Measurements from ENCODE around the gene GABRR2. TPM values are rescaled to one million over a fixed set of nuclear protein-coding genes. Genes with fewer than 3 reads are reported as not detected.

Gene GABRR2
- total RNA-seq, 4 donors from 2014 or later: 0.26 to 1.7 (median 0.95) TPM; not detected in 1

GRCh38 chr6:89328976-89329375 is 13.9 kb upstream of the GABRR2 start:
- Histone ChIP-seq H3K4me1 (no peaks in the 10 kb centered on the region), H3K36me3 (no peaks in the 10 kb centered on the region), H3K27me3 (no peaks in the 10 kb centered on the region), H3K27ac (no peak overlapping the region), H3K4me3 (no peak overlapping the region), H3K9me3 (no peaks in the 10 kb centered on the region)
- TF ChIP-seq CTCF (IDR thresholded peaks at IDR 0.05): no peak
- no peak for TF ChIP-seq POLR2A (IDR thresholded peaks at IDR 0.05)
- no peak for DNase-seq
- intact Hi-C loops (cut with DNase I; ENCODE audit: low total_unique reads): no loop called here

GRCh38 chr6:89324304-89324703 is 9.2 kb upstream of the GABRR2 start:
- H3K27ac ChIP-seq: no peak overlapping the region
- no peak for DNase-seq
- no peak overlapping the region for H3K4me3 ChIP-seq
- H3K27me3 ChIP-seq: no peaks in the 10 kb centered on the region
- no peak for TF ChIP-seq CTCF (IDR thresholded peaks at IDR 0.05)
- no peak for TF ChIP-seq POLR2A (IDR thresholded peaks at IDR 0.05)
- H3K36me3 ChIP-seq: no peaks in the 10 kb centered on the region
- H3K4me1 ChIP-seq: no peaks in the 10 kb centered on the region
- intact Hi-C loops (cut with DNase I; ENCODE audit: low total_unique reads): no loop called here
- no peaks in the 10 kb centered on the region for H3K9me3 ChIP-seq

- Histone ChIP-seq H3K36me3 (no peaks in the 10 kb centered on the region), H3K27ac (no peak overlapping the region), H3K4me1 (no peaks in the 10 kb centered on the region), H3K9me3 (no peaks in the 10 kb centered on the region), H3K27me3 (no peaks in the 10 kb centered on the region), H3K4me3 (no peak overlapping the region)
- DNase-seq: no peak
- TF ChIP-seq CTCF (IDR thresholded peaks at IDR 0.05): no peak
- TF ChIP-seq POLR2A (IDR thresholded peaks at IDR 0.05): no peak
- intact Hi-C loops (cut with DNase I; ENCODE audit: low total_unique reads): no loop called here
Measured at GRCh38 chr6:89323511-89323971, 8.4 kb upstream of the GABRR2 start.

- DNase-seq: no peak
- Histone ChIP-seq H3K4me1 (no peaks in the 10 kb centered on the region), H3K4me3 (no peak overlapping the region), H3K36me3 (no peaks in the 10 kb centered on the region), H3K27ac (no peak overlapping the region), H3K27me3 (no peaks in the 10 kb centered on the region), H3K9me3 (no peaks in the 10 kb centered on the region)
- TF ChIP-seq POLR2A (IDR thresholded peaks at IDR 0.05) (no peak), CTCF (IDR thresholded peaks at IDR 0.05) (no peak)
- intact Hi-C loops (cut with DNase I; ENCODE audit: low total_unique reads): no loop called here
Measured at GRCh38 chr6:89321131-89321970, 6.3 kb upstream of the GABRR2 start.

GRCh38 chr6:89320012-89320559 is 5.0 kb upstream of the GABRR2 start:
- Histone ChIP-seq H3K36me3 (no peaks in the 10 kb centered on the region), H3K9me3 (no peaks in the 10 kb centered on the region), H3K27ac (no peak overlapping the region), H3K4me1 (no peaks in the 10 kb centered on the region), H3K4me3 (no peak overlapping the region), H3K27me3 (no peaks in the 10 kb centered on the region)
- intact Hi-C loops (cut with DNase I; ENCODE audit: low total_unique reads): no loop called here
- TF ChIP-seq POLR2A (IDR thresholded peaks at IDR 0.05) (no peak), CTCF (IDR thresholded peaks at IDR 0.05) (no peak)
- no peak for DNase-seq

Data from uterus (tissue), 4 donors.